ENCODE measurements around the gene SLC12A6.

- TF ChIP-seq CTCF (IDR thresholded peaks at IDR 0.05) (no peak), POLR2A (IDR thresholded peaks at IDR 0.05) (no peak)
These were observed 16.7 kb upstream of the SLC12A6 start for GRCh38 chr15:34354286-34354685.

All from sigmoid colon (tissue), 3 donors.